OCI-LY1 (cell line): ENCODE results near the gene ANKFN1.

Experiments
- H2AFZ ChIP-seq: fragments of 200-600 bp; sonication (generic), shearing (Covaris generic); 2 replicates; pipeline ENCODE4 v1.6.0; 2014; ENCODE audit warnings: antibody characterized with exemption, mild to moderate bottlenecking, low read length
- H3F3A ChIP-seq: fragments of 200-600 bp; sonication (generic), shearing (Covaris generic); 2 replicates; pipeline ENCODE4 v1.6.0; 2014; ENCODE audit warnings: mild to moderate bottlenecking, antibody characterized with exemption, low read length, moderate library complexity; ENCODE audit not compliant: insufficient read depth
- H3K27ac ChIP-seq: fragments of 200-600 bp; sonication (generic); 2 replicates; pipeline ENCODE4 v1.5.1; 2014; ENCODE audit warnings: low read length, mixed run types, mild to moderate bottlenecking, low read depth; ENCODE audit not compliant: poor library complexity, severe bottlenecking
- H3K27me3 ChIP-seq: fragments of 200-600 bp; sonication (generic); 2 replicates; pipeline ENCODE4 v1.6.0; 2014; ENCODE audit warnings: antibody characterized with exemption, mild to moderate bottlenecking, low read length, moderate library complexity; ENCODE audit not compliant: insufficient read depth
- H3K36me3 ChIP-seq: fragments of 200-600 bp; sonication (generic); 2 replicates; pipeline ENCODE4 v1.6.1; 2014; ENCODE audit warnings: mild to moderate bottlenecking, antibody characterized with exemption, low read length, moderate library complexity, mixed read lengths; ENCODE audit not compliant: insufficient read depth
- H3K4me1 ChIP-seq: fragments of 200-600 bp; sonication (generic); 2 replicates; pipeline ENCODE4 v1.5.1; 2014; ENCODE audit warnings: mild to moderate bottlenecking, low read length, moderate library complexity; ENCODE audit not compliant: insufficient read depth, severe bottlenecking
- H3K4me2 ChIP-seq: fragments of 200-600 bp; sonication (generic), shearing (Covaris generic); 2 replicates; pipeline ENCODE4 v1.6.1; 2014; ENCODE audit warnings: low read length
- H3K4me3 ChIP-seq: fragments of 200-600 bp; sonication (generic); 2 replicates; pipeline ENCODE4 v1.5.1; 2014; ENCODE audit warnings: low read length, low read depth, mild to moderate bottlenecking, mixed read lengths; ENCODE audit not compliant: poor library complexity, severe bottlenecking
- H3K79me2 ChIP-seq: fragments of 200-600 bp; shearing (Covaris generic); 2 replicates; pipeline ENCODE4 v1.6.1; 2016; ENCODE audit warnings: mixed run types, low read length, mixed read lengths; ENCODE audit not compliant: insufficient read depth
- H3K9ac ChIP-seq: fragments of 200-600 bp; sonication (generic), shearing (Covaris generic); 2 replicates; pipeline ENCODE4 v1.6.1; 2014; ENCODE audit warnings: mild to moderate bottlenecking, low read length, mixed read lengths
- H3K9me2 ChIP-seq: fragments of 200-600 bp; sonication (generic), shearing (Covaris generic); 2 replicates; pipeline ENCODE4 v1.6.1; 2014; ENCODE audit warnings: low read depth, mild to moderate bottlenecking, low read length, mixed read lengths
- H3K9me3 ChIP-seq: fragments of 200-600 bp; shearing (Covaris generic); 2 replicates; pipeline ENCODE4 v1.6.1; 2014; ENCODE audit warnings: low read length, mixed read lengths
- H4K20me1 ChIP-seq: fragments of 200-600 bp; sonication (generic), shearing (Covaris generic); 2 replicates; pipeline ENCODE4 v1.6.0; 2016; ENCODE audit warnings: mild to moderate bottlenecking, low read length; ENCODE audit not compliant: insufficient read depth
- EZH2 ChIP-seq: fragments of 200-600 bp; sonication (generic), shearing (Covaris generic); IDR thresholded peaks from 2 replicates; pipeline ENCODE4 v1.8.0; 2017; ENCODE audit warnings: borderline replicate concordance, mixed run types, mild to moderate bottlenecking, antibody characterized with exemption, low read length, moderate library complexity, mixed read lengths
- TF ChIP-seq, protein P1 (sequence below): fragments of 200-600 bp; sonication (generic), shearing (Covaris generic); IDR thresholded peaks from 2 replicates; pipeline ENCODE4 v1.5.1; 2017; ENCODE audit warnings: mild to moderate bottlenecking, antibody characterized with exemption, low read length, moderate library complexity, mixed read lengths

The ANKFN1 gene

DNA sequence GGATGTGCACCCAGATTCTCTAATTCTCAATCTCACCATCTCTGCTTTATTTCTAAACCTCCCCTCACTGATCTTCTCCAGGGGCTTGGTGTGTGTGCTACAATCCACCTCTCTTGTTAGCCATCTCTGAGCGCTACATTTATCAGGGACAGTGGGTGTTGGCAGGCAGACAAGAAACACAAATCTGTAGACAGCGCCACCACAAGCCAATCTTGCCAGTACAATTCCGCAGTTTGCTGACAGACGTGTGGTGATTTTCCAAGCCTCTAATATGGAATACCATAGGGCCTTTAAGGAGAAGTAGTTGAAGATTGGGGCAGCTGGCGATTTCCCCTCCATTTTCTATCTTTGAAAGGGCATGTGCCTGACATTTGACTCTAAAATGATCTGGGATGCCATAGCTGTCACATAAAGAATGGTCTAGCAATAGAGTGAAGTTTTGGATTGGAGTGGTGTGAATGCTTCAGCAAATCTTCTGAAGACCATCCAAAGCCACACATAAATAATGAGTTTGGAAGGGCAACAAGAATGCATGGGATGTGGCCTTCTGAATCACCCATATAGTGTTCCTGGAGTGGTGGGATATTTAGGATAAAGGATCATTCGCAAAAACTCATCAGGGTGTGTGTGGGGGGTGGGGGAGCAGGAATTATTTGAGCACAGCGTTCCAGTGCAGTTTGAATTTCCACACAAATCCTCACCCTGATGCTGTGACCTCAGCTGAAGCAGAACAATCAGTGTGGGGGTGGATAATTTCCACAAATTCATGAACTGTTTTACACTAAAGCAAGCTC is 12.0 kb upstream of the ANKFN1 start:
- H3K9me2 ChIP-seq = no peaks in the 10 kb centered on the region

DNA sequence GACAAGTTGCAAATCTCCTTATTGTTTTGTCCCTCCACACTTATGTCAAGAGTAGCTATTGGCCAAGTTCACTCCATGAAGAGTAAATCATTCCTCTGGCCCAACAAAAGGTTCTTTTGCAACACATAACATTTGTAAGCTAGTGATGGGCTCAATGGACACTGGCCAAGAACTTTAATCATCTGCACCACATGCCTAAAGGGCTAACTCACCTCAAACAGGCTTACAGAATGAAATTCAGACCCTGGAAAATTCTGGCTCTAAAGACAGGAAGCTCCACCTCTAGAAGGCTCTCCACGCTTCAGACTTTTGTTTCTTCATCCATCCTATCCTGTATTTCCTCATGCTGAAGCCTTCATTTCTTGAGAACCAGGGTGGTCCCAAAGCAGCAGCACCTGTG is 10.9 kb upstream of the ANKFN1 start:
- Histone ChIP-seq H4K20me1 (no peaks in the 10 kb centered on the region), H3F3A (no peaks in the 10 kb centered on the region), H3K79me2 (no peaks in the 10 kb centered on the region), H3K4me1 (no peaks in the 10 kb centered on the region), H3K9me3 (no peaks in the 10 kb centered on the region), H2AFZ (no peak overlapping the region), H3K27ac (no peak overlapping the region), H3K9ac (no peak overlapping the region), H3K36me3 (no peaks in the 10 kb centered on the region), H3K4me3 (no peak overlapping the region), H3K27me3 (no peaks in the 10 kb centered on the region), H3K9me2 (no peaks in the 10 kb centered on the region), H3K4me2 (no peak overlapping the region)
- TF ChIP-seq, protein P1, sequence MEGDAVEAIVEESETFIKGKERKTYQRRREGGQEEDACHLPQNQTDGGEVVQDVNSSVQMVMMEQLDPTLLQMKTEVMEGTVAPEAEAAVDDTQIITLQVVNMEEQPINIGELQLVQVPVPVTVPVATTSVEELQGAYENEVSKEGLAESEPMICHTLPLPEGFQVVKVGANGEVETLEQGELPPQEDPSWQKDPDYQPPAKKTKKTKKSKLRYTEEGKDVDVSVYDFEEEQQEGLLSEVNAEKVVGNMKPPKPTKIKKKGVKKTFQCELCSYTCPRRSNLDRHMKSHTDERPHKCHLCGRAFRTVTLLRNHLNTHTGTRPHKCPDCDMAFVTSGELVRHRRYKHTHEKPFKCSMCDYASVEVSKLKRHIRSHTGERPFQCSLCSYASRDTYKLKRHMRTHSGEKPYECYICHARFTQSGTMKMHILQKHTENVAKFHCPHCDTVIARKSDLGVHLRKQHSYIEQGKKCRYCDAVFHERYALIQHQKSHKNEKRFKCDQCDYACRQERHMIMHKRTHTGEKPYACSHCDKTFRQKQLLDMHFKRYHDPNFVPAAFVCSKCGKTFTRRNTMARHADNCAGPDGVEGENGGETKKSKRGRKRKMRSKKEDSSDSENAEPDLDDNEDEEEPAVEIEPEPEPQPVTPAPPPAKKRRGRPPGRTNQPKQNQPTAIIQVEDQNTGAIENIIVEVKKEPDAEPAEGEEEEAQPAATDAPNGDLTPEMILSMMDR = no peak
- TF ChIP-seq EZH2 = no peak

More for the DNA sequence above, 12.0 kb upstream of the ANKFN1 start:
- Histone ChIP-seq H3K27me3 (no peaks in the 10 kb centered on the region), H3K79me2 (no peaks in the 10 kb centered on the region), H3K4me3 (no peak overlapping the region), H3F3A (no peaks in the 10 kb centered on the region), H4K20me1 (no peaks in the 10 kb centered on the region), H3K36me3 (no peaks in the 10 kb centered on the region), H3K4me2 (no peak overlapping the region), H3K4me1 (no peaks in the 10 kb centered on the region), H2AFZ (no peak overlapping the region), H3K9me3 (no peaks in the 10 kb centered on the region), H3K9ac (no peak overlapping the region), H3K27ac (no peak overlapping the region)
- TF ChIP-seq EZH2 = no peak
- TF ChIP-seq, protein P1 = no peak

DNA sequence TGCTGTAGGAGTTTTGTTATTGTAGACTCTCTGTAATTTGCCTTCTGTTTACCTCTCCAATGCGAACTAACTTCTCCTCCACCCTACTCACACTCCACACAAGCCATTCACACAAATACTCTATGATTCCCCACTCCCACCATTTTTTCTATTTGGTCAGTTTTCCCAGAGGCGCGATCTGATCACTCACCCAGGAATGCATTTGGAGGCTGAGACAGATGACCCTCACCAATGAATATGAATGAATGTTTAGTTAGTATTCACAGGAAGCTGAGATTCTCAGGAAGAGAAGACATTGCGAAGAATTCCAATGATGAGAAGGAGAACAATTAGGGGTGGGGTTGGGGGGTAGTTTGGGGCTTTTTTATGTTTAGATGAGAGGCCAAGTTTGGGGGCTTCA is 10.5 kb upstream of the ANKFN1 start:
- no peaks in the 10 kb centered on the region for H3K4me1 ChIP-seq
- H3K9ac ChIP-seq = no peak overlapping the region
- no peak overlapping the region for H3K27ac ChIP-seq
- H3K4me3 ChIP-seq = no peak overlapping the region
- no peak overlapping the region for H3K4me2 ChIP-seq
- H3K9me2 ChIP-seq = no peaks in the 10 kb centered on the region
- no peaks in the 10 kb centered on the region for H3K27me3 ChIP-seq
- no peaks in the 10 kb centered on the region for H3K79me2 ChIP-seq
- no peaks in the 10 kb centered on the region for H3K9me3 ChIP-seq
- H3F3A ChIP-seq = no peaks in the 10 kb centered on the region
- H3K36me3 ChIP-seq = no peaks in the 10 kb centered on the region
- H4K20me1 ChIP-seq = no peaks in the 10 kb centered on the region
- TF ChIP-seq, protein P1 = no peak
- no peak for TF ChIP-seq EZH2
- H2AFZ ChIP-seq = no peak overlapping the region
